Activated CD4-positive, alpha-beta T cell treated with anti-CD3 and anti-CD28 coated beads, Interleukin-2, Interleukin-6, amounts not matched to agents 100 ng/mL and 50 ng/mL, durations not matched to agents 16 hours and 8 hours (primary cell): ENCODE data around the gene HMSD.

Experiments used
- DNase-seq: peaks from one replicate; pipeline ENCODE4 v3.0.0-alpha.2; 2020

Gene HMSD

GRCh38 chr18:63960891-63961290 lies 11.8 kb downstream of the HMSD start:
- no peak for DNase-seq

GRCh38 chr18:63961435-63961980 lies 12.4 kb downstream of the HMSD start:
- no peak for DNase-seq

GRCh38 chr18:63962137-63962536 lies 13.0 kb downstream of the HMSD start:
- no peak for DNase-seq

- peak; percentile 66 for DNase-seq
Measured at GRCh38 chr18:63963615-63964256, 14.6 kb downstream of the HMSD start.

- DNase-seq = no peak
Measured at GRCh38 chr18:63964908-63965307, 15.8 kb downstream of the HMSD start.

GRCh38 chr18:63965716-63966330 lies 16.7 kb downstream of the HMSD start:
- DNase-seq = no peak

GRCh38 chr18:63969942-63970808 lies 21.1 kb downstream of the HMSD start, which contains the start of gene SERPINB8:
Gene SERPINB8 (plus strand): TSS chr18:63970081. CDS start chr18:63978309, 8,228 bp downstream.
- peak; percentile 90 for DNase-seq

- no peak for DNase-seq
Measured at GRCh38 chr18:63970809-63971205, 21.7 kb downstream of the HMSD start.

- DNase-seq = no peak
Measured at GRCh38 chr18:63971320-63972001, 22.4 kb downstream of the HMSD start.

GRCh38 chr18:63972002-63972376 lies 22.9 kb downstream of the HMSD start:
- DNase-seq = no peak

GRCh38 chr18:63974991-63975390 lies 25.9 kb downstream of the HMSD start:
- DNase-seq = no peak

- no peak for DNase-seq
Measured at GRCh38 chr18:63975628-63976027, 26.5 kb downstream of the HMSD start.

- DNase-seq = peak; percentile 27
Measured at GRCh38 chr18:63977040-63977439, 27.9 kb downstream of the HMSD start.

GRCh38 chr18:63979409-63979920 lies 30.4 kb downstream of the HMSD start:
- DNase-seq = peak; percentile 58

GRCh38 chr18:63980027-63980426 lies 30.9 kb downstream of the HMSD start:
- DNase-seq = no peak

GRCh38 chr18:63980896-63981460 lies 31.9 kb downstream of the HMSD start:
- no peak for DNase-seq

GRCh38 chr18:63981719-63982118 lies 32.6 kb downstream of the HMSD start:
- peak; percentile 43 for DNase-seq

GRCh38 chr18:63982361-63982760 lies 33.3 kb downstream of the HMSD start:
- DNase-seq = no peak

- DNase-seq = no peak
Measured at GRCh38 chr18:63986885-63987284, 37.8 kb downstream of the HMSD start.

- DNase-seq = no peak
Measured at GRCh38 chr18:63987743-63988142, 38.6 kb downstream of the HMSD start.

GRCh38 chr18:63992751-63993150 lies 43.6 kb downstream of the HMSD start:
- DNase-seq = no peak

- DNase-seq = peak; percentile 46
Measured at GRCh38 chr18:63994783-63995399, 45.8 kb downstream of the HMSD start.
